K562 (cell line): ENCODE results near the gene CGNL1. TPM values are rescaled to one million over a fixed set of nuclear protein-coding genes. Genes with fewer than 3 reads are reported as not detected.

Experiments
- ATAC-seq: fragments of 200-7000 bp; cut with Tn5 transposase; 3 replicates; pipeline ENCODE4 v1.9.1; 2020; ENCODE audit warnings: moderate library complexity
- BruUV-seq: library from RNA; stranded (reverse); fragments of 400-500 nt; replicated peaks from 2 replicates; lab custom pipeline; 2021; lab: Mats Ljungman, UMichigan
- CTCF ChIA-PET: fragments of 300-600 bp; formaldehyde crosslinking; extraction: SDS; loops from one replicate; lab custom pipeline; 2021; ENCODE audit warnings: low intra/inter-chr PET ratio; lab: Yijun Ruan, JAX
- POLR2A ChIA-PET: fragments of 300-600, 350-650 bp; sonication (Branson Sonifier 250); formaldehyde crosslinking; extraction: SDS; loops from one replicate; lab custom pipeline; 2021; ENCODE audit warnings: antibody characterized with exemption, inconsistent platforms; lab: Yijun Ruan, JAX
- DNase-seq, 4 experiments: peaks; one replicate each; pipeline versions ENCODE4 v3.0.0 to v3.0.0-alpha.2; 2011 to 2018; ENCODE audit warnings: low spot score in 3 of 4, mixed read lengths in 3 of 4; ENCODE audit errors: extremely low read depth in 1 of 4
- FAIRE-seq: peaks from 2 replicates; lab custom pipeline; 2011; peaks lifted over from hg19 to GRCh38; lab: Jason Lieb, UNC
- H2AFZ ChIP-seq: 2 replicates; pipeline ENCODE4 v1.6.0; 2011; ENCODE audit warnings: low read depth, low read length, control low read depth, inconsistent platforms
- H3K27ac ChIP-seq: fragments of 200-600 bp; 3 replicates; pipeline ENCODE4 v1.8.0; 2011; ENCODE audit warnings: low read depth, mild to moderate bottlenecking, control low read depth, inconsistent platforms, low read length, moderate library complexity, mixed read lengths; ENCODE audit errors: extremely low read depth
- H3K27me3 ChIP-seq, 2 experiments: fragments of 300-600 bp in 1 of 2; 2 replicates in 1 of 2; 3 replicates in 1 of 2; pipeline versions ENCODE4 v1.6.0 to v1.8.0; 2011; ENCODE audit warnings: inconsistent platforms in 2 of 2, low read length in 2 of 2, mild to moderate bottlenecking in 1 of 2, mixed read lengths in 1 of 2, moderate library complexity in 1 of 2; ENCODE audit not compliant: control insufficient read depth in 2 of 2, insufficient read depth in 2 of 2
- H3K36me3 ChIP-seq: fragments of 300-600 bp; 3 replicates; pipeline ENCODE4 v1.8.0; 2011; ENCODE audit warnings: mild to moderate bottlenecking, low read length, inconsistent platforms; ENCODE audit not compliant: control insufficient read depth, insufficient read depth
- H3K4me1 ChIP-seq, 2 experiments: fragments of 200-600 bp in 1 of 2; replicated peaks in 1 of 2; 2 replicates in 1 of 2; 3 replicates in 1 of 2; pipeline versions ENCODE4 v1.5.1 to v1.8.0; 2011; ENCODE audit warnings: inconsistent platforms in 2 of 2, low read length in 2 of 2, mild to moderate bottlenecking in 1 of 2, mixed read lengths in 1 of 2, moderate library complexity in 1 of 2; ENCODE audit not compliant: control insufficient read depth in 2 of 2, insufficient read depth in 2 of 2
- H3K4me2 ChIP-seq: 2 replicates; pipeline ENCODE4 v1.6.1; 2011; ENCODE audit warnings: low read length, control low read depth, inconsistent platforms, mixed read lengths; ENCODE audit not compliant: insufficient read depth
- H3K4me3 ChIP-seq: fragments of 200-600 bp; sonication (generic), shearing (Covaris generic); 2 replicates; pipeline ENCODE4 v1.5.1; 2016; ENCODE audit warnings: control low read depth, inconsistent platforms
- H3K79me2 ChIP-seq: fragments of 200-600 bp; 3 replicates; pipeline ENCODE4 v1.8.0; 2011; ENCODE audit warnings: low read length, inconsistent platforms; ENCODE audit not compliant: control insufficient read depth, insufficient read depth
- H3K9ac ChIP-seq, 2 experiments: 2 replicates each; pipeline versions ENCODE4 v1.6.0 to v1.6.1; 2011; ENCODE audit warnings: low read depth in 2 of 2, low read length in 2 of 2, control low read depth in 1 of 2, inconsistent platforms in 1 of 2, mild to moderate bottlenecking in 1 of 2, mixed read lengths in 1 of 2; ENCODE audit not compliant: insufficient read depth in 1 of 2
- H3K9me1 ChIP-seq: one replicate; pipeline ENCODE4 v1.6.0; 2011; ENCODE audit warnings: inconsistent platforms, mild to moderate bottlenecking, low read length, moderate library complexity; ENCODE audit not compliant: control insufficient read depth, insufficient read depth
- H3K9me3 ChIP-seq: replicated peaks from 2 replicates; pipeline ENCODE4 v1.5.1; 2011; ENCODE audit warnings: low read depth, low read length, inconsistent platforms; ENCODE audit not compliant: control insufficient read depth, insufficient read depth
- H4K20me1 ChIP-seq: replicated peaks from 2 replicates; pipeline ENCODE4 v1.6.1; 2011; ENCODE audit warnings: low read length, inconsistent platforms, mixed read lengths; ENCODE audit not compliant: control insufficient read depth, insufficient read depth
- E2F5 ChIP-seq: sonication (generic); formaldehyde crosslinking; IDR thresholded peaks from 2 replicates; pipeline ENCODE4 v1.8.0; 2022; ENCODE audit warnings: mild to moderate bottlenecking, missing genetic modification reagents
- EWSR1 ChIP-seq: fragments of 450-650 bp; IDR thresholded peaks from 2 replicates; pipeline ENCODE4 v1.6.1; 2018; ENCODE audit warnings: borderline replicate concordance, mild to moderate bottlenecking, low read depth, moderate library complexity; ENCODE audit not compliant: partially characterized antibody
- FOXA3 ChIP-seq, 2 experiments: fragments of 450-650 bp in 1 of 2; sonication (generic) in 1 of 2; formaldehyde crosslinking; IDR thresholded peaks in 1 of 2; conservative IDR thresholded peaks in 1 of 2; 2 replicates each; pipeline versions ENCODE4 v1.4.0 to v1.8.0; 2020 to 2022; ENCODE audit warnings: mild to moderate bottlenecking in 2 of 2, missing genetic modification reagents in 1 of 2
- HDAC3 ChIP-seq: fragments of 450-650 bp; IDR thresholded peaks from 2 replicates; pipeline ENCODE4 v1.6.1; 2018; ENCODE audit warnings: borderline replicate concordance, mild to moderate bottlenecking, moderate library complexity; ENCODE audit not compliant: partially characterized antibody
- JUN ChIP-seq, 2 experiments: sonication (generic) in 1 of 2; formaldehyde crosslinking in 1 of 2; IDR thresholded peaks; 2 replicates each; pipeline versions ENCODE4 v1.6.1 to v1.8.0; 2012 to 2022; ENCODE audit warnings: borderline replicate concordance in 2 of 2, mild to moderate bottlenecking in 2 of 2, improper control_type of control experiment in 1 of 2, low read depth in 1 of 2, low read length in 1 of 2, missing genetic modification reagents in 1 of 2
- MBD2 ChIP-seq: sonication (generic); IDR thresholded peaks from 2 replicates; pipeline ENCODE4 v1.6.1; 2016; ENCODE audit warnings: low read depth, borderline replicate concordance
- NR2C1 ChIP-seq, 2 experiments: fragments of 450-650 bp; IDR thresholded peaks; 2 replicates each; pipeline ENCODE4 v1.6.1; 2017; ENCODE audit warnings: mild to moderate bottlenecking in 2 of 2, antibody characterized with exemption in 1 of 2, inconsistent platforms in 1 of 2, missing compliant biosample characterization in 1 of 2, missing genetic modification characterization in 1 of 2
- PHF8 ChIP-seq: fragments of 200-600 bp; sonication (generic); IDR thresholded peaks from 2 replicates; pipeline ENCODE4 v1.6.1; 2012; ENCODE audit warnings: mixed run types, mild to moderate bottlenecking, inconsistent platforms, low read length, moderate library complexity, borderline replicate concordance
- PURB ChIP-seq: sonication (generic); formaldehyde crosslinking; IDR thresholded peaks from 2 replicates; pipeline ENCODE4 v1.9.0; 2021; ENCODE audit warnings: low read depth, mild to moderate bottlenecking, missing genetic modification reagents
- RCOR1 ChIP-seq, 2 experiments: IDR thresholded peaks; 2 replicates each; pipeline ENCODE4 v1.6.1; 2012; ENCODE audit warnings: low read depth in 2 of 2, low read length in 2 of 2, borderline replicate concordance in 1 of 2, improper control_type of control experiment in 1 of 2
- SMARCC2 ChIP-seq: fragments of 450-650 bp; IDR thresholded peaks from 2 replicates; pipeline ENCODE4 v1.6.1; 2017; ENCODE audit warnings: antibody characterized with exemption, moderate library complexity, mild to moderate bottlenecking, low read depth
- SP1 ChIP-seq: sonication (generic); formaldehyde crosslinking; IDR thresholded peaks from 2 replicates; pipeline ENCODE4 v1.8.1; 2022; ENCODE audit warnings: mild to moderate bottlenecking, missing genetic modification reagents
- SREBF1 ChIP-seq: fragments of 150-350 bp; IDR thresholded peaks from 2 replicates; pipeline ENCODE4 v1.6.1; 2014; ENCODE audit warnings: antibody characterized with exemption, low read depth, low read length, borderline replicate concordance
- STAG1 ChIP-seq: sonication (generic); formaldehyde crosslinking; IDR thresholded peaks from 2 replicates; pipeline ENCODE4 v1.5.0; 2020; ENCODE audit warnings: missing genetic modification reagents, borderline replicate concordance
- TEAD2 ChIP-seq: fragments of 450-650 bp; IDR thresholded peaks from 2 replicates; pipeline ENCODE4 v1.6.1; 2016; ENCODE audit warnings: missing genetic modification characterization, control low read depth, missing compliant biosample characterization
- ZC3H11A ChIP-seq: IDR thresholded peaks from 2 replicates; pipeline ENCODE4 v1.6.1; 2012; ENCODE audit warnings: low read depth, low read length, improper control_type of control experiment
- ZNF24 ChIP-seq: fragments of 450-650 bp; IDR thresholded peaks from 2 replicates; pipeline ENCODE4 v1.6.1; 2016
- ZNF586 ChIP-seq: fragments of 450-650 bp; formaldehyde crosslinking; conservative IDR thresholded peaks from 2 replicates; pipeline ENCODE4 v1.4.0; 2020; ENCODE audit warnings: mild to moderate bottlenecking, moderate library complexity
- ZNF589 ChIP-seq: fragments of 200-800 bp; sonication (Bioruptor generic); IDR thresholded peaks from 2 replicates; pipeline ENCODE4 v1.6.1; 2016; ENCODE audit warnings: low read depth, missing genetic modification characterization, missing compliant biosample characterization
- ZZZ3 ChIP-seq: fragments of 450-650 bp; IDR thresholded peaks from 2 replicates; pipeline ENCODE4 v1.6.1; 2016; ENCODE audit warnings: antibody characterized with exemption, mild to moderate bottlenecking, moderate library complexity
- WGBS: fragments of 100-300 bp; shearing (Covaris generic); methylation state at CpG from one replicate; pipeline ENCODE4 v1.1.6; 2016; ENCODE audit warnings: low coverage, mixed read lengths; ENCODE audit not compliant: insufficient coverage; ENCODE audit errors: missing lambda C conversion rate; 5-methylcytosine and 5-hydroxymethylcytosine counted together
- in situ Hi-C: fragments of 300-500 bp; cut with MboI; formaldehyde crosslinking; loops from 4 replicates; pipeline ENCODE4 v1.15.0; 2018; ENCODE audit warnings: inconsistent platforms, mixed read lengths
- intact Hi-C: fragments of 100-400 bp; cut with micrococcal nuclease; formaldehyde crosslinking; loops from 2 replicates; pipeline ENCODE4 v1.14.2; 2022
- polyA plus RNA-seq, 8 experiments: library from polyadenylated mRNA; depleted of rRNA in 4 of 8; stranded (reverse) in 5 of 8; unstranded in 3 of 8; fragments of >200 nt; fragmentation: Nextera tagmentation in 2 of 8; fragmentation: Illumina TruSeq in 1 of 8; extraction: Ambion mirVana in 2 of 8; extraction: Trizol in 1 of 8; gene quantifications; 2 replicates each; pipeline versions ENCODE4 v1.2.1 to v1.2.3, GENCODE V29; 2011 to 2014; ENCODE audit warnings: inconsistent platforms in 1 of 8, missing spikeins in 1 of 8
- total RNA-seq, 7 experiments: library from RNA; depleted of rRNA in 6 of 7; stranded (reverse); fragments of >200 nt in 6 of 7; fragmentation: Illumina TruSeq in 2 of 7; extraction: Trizol in 2 of 7; gene quantifications; 2 replicates each; pipeline versions ENCODE4 v1.2.1 to v1.2.3, GENCODE V29; 2011 to 2021; ENCODE audit warnings: low replicate concordance in 1 of 7
- TF ChIP-seq, protein P1 (sequence below): fragments of 250-450 bp; sonication (Bioruptor Pico); IDR thresholded peaks from 2 replicates; pipeline ENCODE4 v1.8.0; 2022; ENCODE audit warnings: inconsistent platforms, mild to moderate bottlenecking, moderate library complexity, borderline replicate concordance

Gene CGNL1
- total and polyA plus RNA-seq, 9 of the 15 experiments (the other 6 are each of a cell fraction or from before 2014, with no cell fraction given), result 0.01 to 0.07 TPM; not detected in 7

- H3K9me3 ChIP-seq, result no peaks in the 10 kb centered on the region
- WGBS, result 16% methylated on average over 8 of the region's 8 CpGs
- no peaks in the 10 kb centered on the region for H3K36me3 ChIP-seq
- no peaks in the 10 kb centered on the region for H3K9me1 ChIP-seq
- intact Hi-C loops (no loop called here), in situ Hi-C loops (no loop called here)
- H3K9ac ChIP-seq, result peak overlapping the region; percentile 40 to 66; a peak in 3 of 4 replicates
- ChIA-PET CTCF (interaction anchor here (1.0 to 1.6 kb wide), 2 partner anchors 199 to 201 kb away, joined by 3 to 11 read pairs; no protein-coding TSS in a partner anchor), POLR2A (interaction anchor here (0.6 to 1.3 kb wide), 4 partner anchors 10 to 439 kb away, joined by 3 to 5 read pairs (median 3); no protein-coding TSS in a partner anchor)
- H3K27me3 ChIP-seq, result no peaks in the 10 kb centered on the region
- no peak overlapping the region for H3K4me3 ChIP-seq
- ATAC-seq (peak; percentile 3; the same call in 1 of the 3 replicates), FAIRE-seq (no peak), DNase-seq (peak in 2 of 4 experiments; percentile 27 to 74)
- H3K4me2 ChIP-seq, result peak overlapping the region; percentile 69
- peak overlapping the region; percentile 95 for H2AFZ ChIP-seq
- H4K20me1 ChIP-seq, result no peaks in the 10 kb centered on the region
- peak overlapping the region; percentile 65 for H3K27ac ChIP-seq
- peaks cover 43 to 52% of the 10 kb centered on the region in 2 experiments for H3K4me1 ChIP-seq
- no TSS peak for BruUV-seq
- H3K79me2 ChIP-seq, result no peaks in the 10 kb centered on the region
- TF ChIP-seq SP1 (CRISPR knock-in tag) (no peak), FOXA3 (CRISPR knock-in tag; conservative IDR thresholded peaks at IDR 0.05 in 1 of 2, IDR thresholded peaks at IDR 0.05 in 1 of 2) (no peak), ZZZ3 (no peak), SREBF1 (no peak), PURB (CRISPR knock-in tag) (no peak), JUN (IDR thresholded peaks at IDR 0.05; ENCODE audit: borderline replicate concordance, low read depth, low read length) (peak; percentile 19; the same call in 1 of the 2 replicates), JUN (CRISPR knock-in tag; IDR thresholded peaks at IDR 0.05; ENCODE audit: borderline replicate concordance) (no peak), MBD2 (no peak), ZNF586 (no peak), E2F5 (no peak), ZNF24 (0 out of 2 replicates have a peak, but pooled peaks have one; percentile 24), SMARCC2 (no peak), ZC3H11A (no peak), HDAC3 (peak; percentile 50), TEAD2 (tag) (no peak), STAG1 (CRISPR knock-in tag) (no peak), ZNF589 (0 out of 2 replicates have a peak, but pooled peaks have one; percentile 20), NR2C1 (IDR thresholded peaks at IDR 0.05) (no peak), NR2C1 (tag; IDR thresholded peaks at IDR 0.05) (no peak), EWSR1 (no peak), PHF8 (no peak), RCOR1 (IDR thresholded peaks at IDR 0.05; ENCODE audit: borderline replicate concordance in 1 of 2, low read depth in 2 of 2, low read length in 2 of 2) (peak in 1 of 2 experiments; percentile 29; a peak in 1 of 4 replicates)
- TF ChIP-seq, protein P1, sequence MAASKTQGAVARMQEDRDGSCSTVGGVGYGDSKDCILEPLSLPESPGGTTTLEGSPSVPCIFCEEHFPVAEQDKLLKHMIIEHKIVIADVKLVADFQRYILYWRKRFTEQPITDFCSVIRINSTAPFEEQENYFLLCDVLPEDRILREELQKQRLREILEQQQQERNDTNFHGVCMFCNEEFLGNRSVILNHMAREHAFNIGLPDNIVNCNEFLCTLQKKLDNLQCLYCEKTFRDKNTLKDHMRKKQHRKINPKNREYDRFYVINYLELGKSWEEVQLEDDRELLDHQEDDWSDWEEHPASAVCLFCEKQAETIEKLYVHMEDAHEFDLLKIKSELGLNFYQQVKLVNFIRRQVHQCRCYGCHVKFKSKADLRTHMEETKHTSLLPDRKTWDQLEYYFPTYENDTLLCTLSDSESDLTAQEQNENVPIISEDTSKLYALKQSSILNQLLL (CRISPR knock-in tag), result no peak
Measured at GRCh38 chr15:57328479-57328878, 47.8 kb upstream of the CGNL1 start.
